Measurements from ENCODE around the gene EIF3I.

DNA sequence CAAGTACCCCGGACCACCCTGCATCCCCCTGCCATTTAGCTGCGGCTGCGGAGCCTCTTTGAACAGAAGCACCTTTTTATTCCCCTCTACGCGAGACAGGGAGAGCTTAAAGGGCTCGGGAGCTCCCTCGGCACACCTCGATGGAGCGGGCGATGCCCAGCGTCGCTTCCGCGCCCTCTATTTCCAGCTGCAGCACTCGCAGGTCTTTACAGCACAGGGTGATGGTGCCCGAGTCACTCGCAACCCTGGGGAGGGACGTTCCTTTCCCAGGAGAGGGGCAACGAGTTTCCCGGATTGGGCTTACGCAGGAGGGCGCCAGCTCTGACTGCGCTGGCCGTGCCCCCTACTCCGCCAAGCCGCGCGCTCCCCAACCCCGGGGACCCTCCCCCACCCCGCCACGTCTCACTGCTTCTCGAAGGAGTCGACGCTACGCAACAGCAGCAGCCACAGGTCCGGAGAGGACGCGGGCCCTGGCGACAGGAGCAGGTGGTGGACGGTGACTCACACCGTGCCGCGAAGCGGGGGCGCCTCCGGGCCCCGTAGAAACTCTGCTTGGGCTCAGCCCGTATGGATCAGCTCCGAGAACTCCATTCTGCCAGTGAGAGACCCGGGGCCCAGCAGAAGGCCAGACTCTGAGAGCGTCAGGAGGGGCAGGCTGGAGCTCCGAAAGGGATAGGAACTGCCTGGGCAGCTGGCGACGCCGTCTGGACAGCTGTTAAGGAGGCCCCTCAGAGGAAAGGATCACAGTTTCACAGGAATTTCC, 19.0 kb downstream of the EIF3I start:
- TF ChIP-seq, protein P1, sequence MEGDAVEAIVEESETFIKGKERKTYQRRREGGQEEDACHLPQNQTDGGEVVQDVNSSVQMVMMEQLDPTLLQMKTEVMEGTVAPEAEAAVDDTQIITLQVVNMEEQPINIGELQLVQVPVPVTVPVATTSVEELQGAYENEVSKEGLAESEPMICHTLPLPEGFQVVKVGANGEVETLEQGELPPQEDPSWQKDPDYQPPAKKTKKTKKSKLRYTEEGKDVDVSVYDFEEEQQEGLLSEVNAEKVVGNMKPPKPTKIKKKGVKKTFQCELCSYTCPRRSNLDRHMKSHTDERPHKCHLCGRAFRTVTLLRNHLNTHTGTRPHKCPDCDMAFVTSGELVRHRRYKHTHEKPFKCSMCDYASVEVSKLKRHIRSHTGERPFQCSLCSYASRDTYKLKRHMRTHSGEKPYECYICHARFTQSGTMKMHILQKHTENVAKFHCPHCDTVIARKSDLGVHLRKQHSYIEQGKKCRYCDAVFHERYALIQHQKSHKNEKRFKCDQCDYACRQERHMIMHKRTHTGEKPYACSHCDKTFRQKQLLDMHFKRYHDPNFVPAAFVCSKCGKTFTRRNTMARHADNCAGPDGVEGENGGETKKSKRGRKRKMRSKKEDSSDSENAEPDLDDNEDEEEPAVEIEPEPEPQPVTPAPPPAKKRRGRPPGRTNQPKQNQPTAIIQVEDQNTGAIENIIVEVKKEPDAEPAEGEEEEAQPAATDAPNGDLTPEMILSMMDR (conservative IDR thresholded peaks at IDR 0.05; ENCODE audit: low read length) = no peak
- TF ChIP-seq EZH2phosphoT487 (IDR thresholded peaks at IDR 0.05; ENCODE audit: borderline replicate concordance, low read depth, low read length) = no peak
